HG03342 (cell line): ENCODE data around the gene MTMR1.

Experiments used
- ATAC-seq: cut with Tn5 transposase; IDR thresholded peaks from one replicate; pipeline ENCODE4 v1.9.1; 2021; ENCODE audit warnings: mild to moderate bottlenecking, moderate library complexity; ENCODE audit not compliant: unreplicated experiment

MTMR1 gene

DNA sequence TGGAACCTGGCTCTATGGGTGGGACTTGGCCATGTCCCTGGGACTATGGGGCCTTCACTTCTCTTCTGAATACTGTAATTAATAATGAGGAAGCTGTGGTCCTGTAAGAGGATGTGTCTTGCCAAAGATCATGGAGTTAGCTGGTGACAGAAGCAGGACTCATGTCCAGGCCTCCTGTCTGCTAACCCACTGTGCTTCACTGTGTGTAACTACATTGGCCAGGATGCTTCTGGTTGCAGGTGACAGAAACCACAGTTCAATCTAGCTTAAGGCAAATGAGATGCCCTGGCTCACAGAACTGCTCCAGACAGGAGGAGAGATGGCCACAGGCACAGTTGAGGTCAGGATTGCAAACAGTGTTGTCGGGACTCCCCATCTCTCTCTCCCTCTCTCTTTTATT, 3.1 kb downstream of the MTMR1 start:
- ATAC-seq = no peak

DNA sequence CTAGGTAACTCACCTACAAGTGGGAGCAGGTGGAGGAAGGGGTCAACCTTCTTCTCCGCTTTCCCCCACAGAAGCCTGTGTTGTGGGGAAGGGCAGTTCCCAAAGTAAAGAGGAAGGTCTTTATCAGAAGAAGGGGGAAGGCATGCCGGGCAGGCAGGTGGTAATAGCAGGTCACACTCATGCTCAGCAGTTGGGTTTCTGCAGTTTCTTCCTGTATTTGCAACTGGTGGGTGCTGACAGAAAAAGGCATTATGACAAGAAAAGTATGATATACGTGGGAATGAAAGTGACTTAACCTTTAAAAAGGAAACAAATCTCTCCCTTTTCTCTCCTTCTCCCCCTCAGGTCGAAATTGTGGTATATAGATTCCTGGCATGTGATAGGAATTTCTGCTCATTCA, 3.7 kb downstream of the MTMR1 start:
- no peak for ATAC-seq

DNA sequence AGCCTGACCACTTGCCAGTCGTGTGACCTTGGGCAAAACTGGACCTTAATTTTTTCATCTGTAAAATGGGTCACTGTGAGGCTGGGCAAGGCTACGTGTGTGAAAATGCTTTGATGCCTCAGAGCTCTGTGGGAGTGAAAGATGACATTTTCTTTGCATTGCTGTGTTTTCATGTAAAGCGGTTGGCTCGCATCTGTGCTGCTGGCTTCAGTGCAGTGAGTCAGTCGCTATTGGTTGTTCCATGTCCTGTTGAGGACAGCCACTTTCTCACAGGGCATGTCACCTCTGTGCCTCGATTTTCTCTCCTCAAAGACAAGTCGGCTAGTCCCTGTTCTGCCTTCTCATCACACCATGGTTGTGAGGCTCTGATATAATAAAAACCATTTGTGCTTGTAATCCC, 4.4 kb downstream of the MTMR1 start:
- ATAC-seq = no peak

DNA sequence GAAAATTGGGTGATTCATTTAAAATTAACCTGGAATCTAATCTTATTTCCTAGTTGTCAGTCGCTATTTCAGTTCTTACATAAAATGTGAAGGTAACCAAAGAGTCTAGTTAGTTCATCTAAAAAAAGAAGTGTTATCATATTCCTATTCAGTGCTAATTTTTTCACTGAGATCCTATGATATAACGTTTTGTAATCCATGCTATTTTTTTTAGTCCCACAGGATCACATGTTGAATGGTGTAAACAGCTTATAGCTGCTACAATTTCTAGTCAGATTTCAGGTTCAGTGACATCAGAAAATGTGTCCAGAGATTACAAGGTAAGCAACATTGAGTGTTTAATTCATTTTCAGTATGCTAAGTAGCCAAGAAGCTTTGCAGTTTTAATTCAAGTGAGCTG, 5.8 kb downstream of the MTMR1 start:
- no peak for ATAC-seq

DNA sequence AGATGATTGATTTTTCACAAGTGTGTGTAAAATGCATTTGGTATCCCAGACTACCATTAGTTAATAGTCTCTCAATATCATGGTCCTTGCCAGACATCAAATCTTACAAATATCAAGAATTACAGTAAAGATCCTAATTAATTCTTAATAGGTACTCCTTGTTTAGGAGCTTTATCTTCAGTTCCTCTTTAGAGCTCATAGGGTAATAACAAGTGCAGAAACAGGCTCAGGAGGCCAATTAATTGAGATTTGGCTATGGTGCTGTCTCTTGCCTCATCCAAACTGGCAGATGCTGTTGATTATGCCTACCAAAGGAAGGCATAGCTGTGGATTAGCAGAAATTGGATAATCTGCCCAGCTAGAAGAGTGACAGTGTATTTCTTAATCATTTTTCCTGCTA, 6.9 kb downstream of the MTMR1 start:
- no peak for ATAC-seq

DNA sequence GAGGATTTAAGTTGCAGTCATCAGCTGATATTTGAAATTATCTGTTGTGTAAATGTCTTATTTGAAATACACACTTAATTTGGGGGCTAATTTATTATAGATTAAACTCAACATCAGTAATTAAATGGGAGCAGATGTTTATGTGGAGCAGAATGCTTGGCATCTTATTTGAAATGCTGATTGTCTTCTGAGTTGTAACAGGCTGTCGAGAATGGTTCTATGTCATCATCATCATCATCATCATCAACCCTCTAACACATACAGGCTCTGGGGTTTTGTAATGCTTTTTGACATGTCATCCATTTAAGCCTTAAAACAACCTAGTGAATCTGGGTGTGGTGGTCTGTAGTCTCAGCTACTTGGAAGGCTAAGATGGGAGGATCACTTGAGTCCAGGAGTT, 8.2 kb downstream of the MTMR1 start:
- ATAC-seq = no peak

DNA sequence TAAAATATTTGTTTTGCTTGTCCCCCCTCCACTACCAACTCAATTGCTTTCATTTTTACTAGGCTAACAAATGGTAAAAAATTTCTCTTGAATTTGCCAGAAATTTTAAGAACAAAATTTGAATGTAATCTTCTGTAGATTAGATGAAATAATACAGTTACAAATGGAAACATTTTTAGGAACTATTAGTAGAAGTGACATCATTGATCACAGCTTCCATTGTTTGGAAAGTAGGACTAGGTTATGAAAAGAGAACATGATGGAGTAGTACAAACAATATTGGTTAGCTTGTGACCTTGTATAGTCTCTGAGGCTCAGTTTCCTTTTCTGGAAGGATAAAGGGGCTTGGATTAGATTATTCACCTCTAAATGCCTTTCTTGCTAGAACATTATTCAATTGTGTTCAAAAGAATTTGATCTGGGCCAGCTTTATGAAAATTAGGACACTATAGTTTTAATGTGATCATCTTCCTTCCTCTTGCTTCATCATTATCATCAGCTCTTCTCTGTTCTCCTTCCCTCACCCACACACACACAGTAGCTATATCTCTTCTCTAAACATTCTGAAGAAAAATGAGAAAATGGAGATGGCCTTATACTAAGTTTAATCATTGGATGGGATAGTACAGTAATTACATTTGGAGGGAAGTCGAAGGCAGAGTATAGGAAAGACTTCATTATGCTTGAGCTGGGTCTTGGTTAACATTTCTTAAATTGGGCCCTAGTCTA, 9.9 kb downstream of the MTMR1 start:
- ATAC-seq = no peak

DNA sequence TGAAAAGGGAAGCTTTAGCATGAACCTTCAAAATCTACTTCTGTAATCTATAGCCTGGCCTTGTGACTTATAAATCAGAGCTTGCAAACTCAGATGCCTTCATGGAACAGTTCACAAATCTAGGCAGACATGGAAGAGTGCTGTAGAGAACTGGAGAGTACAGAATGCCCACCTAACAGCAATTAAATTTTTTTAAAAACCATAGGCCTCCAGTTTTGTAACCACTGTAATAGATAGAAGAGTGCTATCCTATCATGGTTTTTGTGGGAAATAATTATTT, 10.4 kb downstream of the MTMR1 start:
- ATAC-seq = no peak

DNA sequence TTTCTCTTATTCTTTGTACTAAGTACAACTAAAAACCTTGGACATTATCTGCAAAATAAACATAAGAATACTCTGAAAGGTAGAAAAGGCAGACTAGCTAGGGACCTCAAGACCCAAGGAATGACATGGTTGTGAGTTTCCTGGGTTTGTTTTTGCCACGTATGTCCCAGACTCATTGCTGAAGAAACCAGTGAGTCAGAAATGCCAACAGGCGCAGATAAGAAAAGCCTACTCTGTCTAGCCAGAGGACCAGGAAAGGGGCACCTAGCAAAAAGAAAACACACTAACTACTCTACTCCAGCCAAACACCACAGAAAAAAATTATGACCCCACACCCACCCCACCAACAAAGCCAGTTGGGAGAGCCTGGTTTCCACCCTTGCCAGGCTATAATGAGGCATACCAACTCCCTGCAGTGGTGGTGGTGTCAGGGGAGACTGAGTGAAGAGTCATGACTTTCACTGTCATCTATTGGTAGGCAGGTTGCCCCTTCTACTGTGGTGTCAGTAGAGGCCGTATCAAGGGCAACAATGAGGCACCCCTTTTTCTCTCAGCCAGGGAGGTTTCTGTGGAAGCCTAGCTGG, 10.9 kb downstream of the MTMR1 start:
- no peak for ATAC-seq

DNA sequence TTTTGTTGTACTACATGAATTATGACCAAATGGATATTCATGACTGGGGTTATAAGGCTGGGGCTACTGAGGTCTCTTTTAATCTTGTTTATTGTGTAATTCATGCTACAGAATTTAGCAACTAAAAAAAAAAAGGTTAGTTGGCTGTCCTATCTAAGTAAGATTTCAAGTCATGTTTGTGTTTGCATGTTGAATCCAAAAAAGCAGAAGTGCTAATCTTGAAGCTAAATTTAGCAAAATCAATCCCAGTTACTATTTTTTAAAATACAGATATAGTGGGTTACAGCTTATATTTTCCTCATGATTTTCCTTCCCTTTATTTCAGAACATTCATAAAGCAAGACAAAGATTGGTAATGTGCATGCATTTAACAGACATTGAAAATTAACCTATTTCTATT, 19.4 kb downstream of the MTMR1 start:
- ATAC-seq = no peak

DNA sequence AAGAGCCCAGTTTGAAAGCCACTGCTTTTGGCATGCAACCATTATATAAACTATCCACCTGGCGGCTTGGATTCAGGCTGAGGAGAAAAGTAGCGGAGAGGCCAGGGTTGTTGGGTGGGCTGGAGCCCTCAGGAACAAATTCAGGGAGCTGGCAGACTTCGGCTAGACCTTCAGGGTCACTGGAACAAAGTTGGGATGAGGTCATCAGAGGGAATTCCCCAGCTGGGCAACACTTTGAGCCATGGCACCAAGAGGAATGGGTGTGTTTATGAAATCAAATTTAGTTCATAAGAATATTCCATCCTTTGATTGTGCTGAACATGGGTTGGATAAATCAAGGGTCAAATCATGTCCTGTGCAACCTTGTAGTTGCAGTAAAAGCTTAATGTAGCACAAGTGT, 22.0 kb downstream of the MTMR1 start:
- ATAC-seq = no peak

DNA sequence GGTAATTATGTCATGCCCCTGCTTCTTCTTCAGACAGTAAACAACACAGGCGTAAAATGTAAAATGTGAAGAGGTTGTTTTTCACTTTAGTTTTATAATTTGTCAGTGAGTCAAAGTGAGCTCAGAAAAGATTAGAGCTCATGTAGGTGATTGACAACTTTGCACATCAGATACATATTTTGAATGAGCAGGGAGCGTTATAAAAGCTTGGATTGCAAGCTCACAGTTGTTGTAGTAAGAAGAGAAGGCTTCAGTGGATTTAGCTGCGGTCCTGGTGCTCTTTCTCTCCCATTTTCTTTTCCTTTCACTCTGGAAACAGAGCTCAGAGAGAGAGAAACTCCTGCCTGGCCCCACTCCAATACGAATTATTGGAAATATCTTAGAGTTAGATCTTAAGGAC, 26.4 kb downstream of the MTMR1 start:
- ATAC-seq = no peak

DNA sequence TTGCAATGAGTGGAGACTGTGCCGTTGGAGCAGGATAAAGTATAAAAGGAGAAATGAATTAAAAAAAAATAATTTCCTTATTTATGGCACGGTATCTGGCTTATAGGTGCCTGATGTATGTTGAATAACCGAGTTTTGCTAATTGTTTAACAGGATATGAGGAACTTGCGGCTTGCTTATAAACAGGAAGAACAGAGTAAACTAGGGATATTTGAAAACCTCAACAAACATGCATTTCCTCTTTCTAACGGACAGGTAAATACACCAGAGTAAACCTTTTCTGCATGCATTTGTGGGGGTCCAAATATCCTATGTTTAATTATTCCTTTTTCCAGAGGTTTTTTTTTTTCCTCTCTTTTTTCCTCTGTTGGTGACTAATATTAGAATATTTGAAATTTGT, 36.8 kb downstream of the MTMR1 start:
- ATAC-seq = no peak

DNA sequence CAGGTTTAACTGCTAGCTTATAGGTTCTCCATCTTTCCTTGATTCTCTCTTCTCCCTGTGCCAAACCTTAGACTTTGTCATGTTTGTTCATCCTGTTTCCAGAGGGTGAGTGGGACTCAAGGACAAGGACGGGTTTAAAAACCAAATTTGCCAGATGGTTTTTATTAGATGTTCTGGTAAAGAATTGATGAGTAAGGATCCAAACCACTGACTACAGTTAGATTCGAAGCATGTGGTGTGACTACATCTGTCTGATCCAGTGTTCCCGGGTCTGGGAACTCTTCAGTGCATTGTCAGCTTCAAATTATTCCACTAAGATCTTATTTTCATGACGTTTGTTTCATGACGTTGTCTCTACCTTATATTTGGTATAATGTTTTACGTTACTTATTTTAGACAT, 37.5 kb downstream of the MTMR1 start:
- ATAC-seq = no peak

DNA sequence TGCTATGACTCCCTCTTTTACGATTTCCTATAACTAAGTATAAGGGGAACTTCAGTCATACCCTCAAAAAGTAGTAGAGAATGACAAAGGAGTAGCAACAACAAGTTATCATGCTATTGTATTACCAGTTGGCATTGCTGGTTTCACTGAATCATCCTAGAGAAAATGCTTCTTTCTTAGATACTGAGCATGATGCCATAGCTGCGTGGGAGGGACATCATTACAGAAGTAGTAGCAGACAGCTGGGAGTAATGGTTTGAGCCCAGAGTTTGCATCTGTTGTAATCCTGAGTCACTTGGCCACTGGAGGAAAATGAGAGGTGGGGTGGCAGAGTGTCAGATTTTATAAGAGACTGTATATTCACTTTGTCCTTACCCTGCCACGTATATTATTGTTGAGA, 38.6 kb downstream of the MTMR1 start:
- no peak for ATAC-seq

DNA sequence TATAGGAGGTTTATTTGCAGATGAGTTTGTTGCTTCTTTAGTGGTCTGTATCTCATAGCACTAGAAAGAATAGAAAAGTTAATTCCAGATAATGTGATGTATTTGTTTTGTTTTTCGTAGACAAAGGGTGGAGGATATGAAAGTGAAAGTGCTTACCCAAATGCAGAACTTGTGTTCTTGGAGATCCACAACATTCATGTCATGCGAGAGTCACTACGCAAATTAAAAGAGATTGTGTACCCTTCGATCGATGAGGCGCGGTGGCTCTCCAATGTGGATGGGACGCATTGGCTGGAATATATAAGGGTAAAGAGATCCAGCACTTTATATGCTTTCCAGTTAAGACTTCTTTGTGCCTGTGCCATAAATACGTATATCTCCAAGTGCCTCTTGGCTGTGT, 43.3 kb downstream of the MTMR1 start:
- peak; percentile 63 for ATAC-seq

DNA sequence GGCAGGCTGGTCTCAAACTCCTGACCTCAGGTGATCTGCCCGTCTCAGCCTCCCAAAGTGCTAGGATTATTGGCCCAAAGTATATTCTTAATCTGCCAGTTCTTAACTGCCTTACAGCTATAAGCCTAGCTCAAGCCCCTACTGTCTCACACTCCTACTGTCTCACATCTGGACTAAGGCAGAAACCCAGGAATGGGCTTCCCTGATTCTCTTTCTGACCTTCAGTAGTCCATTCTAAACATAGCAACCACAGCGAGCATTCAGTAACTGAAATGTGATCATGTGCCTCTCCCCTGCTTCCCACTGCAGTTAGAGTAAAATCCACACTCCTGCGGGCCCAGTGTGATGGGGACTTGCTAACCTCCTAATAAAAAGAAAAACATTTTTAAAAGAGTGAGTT, 58.9 kb downstream of the MTMR1 start:
- ATAC-seq = no peak

DNA sequence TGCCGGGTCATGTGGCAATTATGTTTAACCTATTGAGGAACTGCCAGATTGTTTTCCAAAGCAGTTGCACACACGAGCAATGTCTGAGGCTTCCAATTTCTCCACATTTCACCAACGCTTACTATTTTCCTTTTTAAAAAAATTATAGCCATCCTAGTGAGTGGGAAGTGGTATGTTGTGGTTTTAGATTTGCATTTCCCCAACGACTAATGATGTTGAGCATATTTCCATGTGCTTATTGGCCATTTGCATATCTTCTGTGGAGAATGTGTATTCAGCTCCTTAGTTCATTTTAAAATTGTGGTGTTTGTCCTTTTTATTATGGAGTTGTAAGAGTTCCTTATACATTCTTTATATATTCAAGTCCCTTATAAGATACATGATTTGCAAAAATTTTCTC, 60.2 kb downstream of the MTMR1 start:
- no peak for ATAC-seq

DNA sequence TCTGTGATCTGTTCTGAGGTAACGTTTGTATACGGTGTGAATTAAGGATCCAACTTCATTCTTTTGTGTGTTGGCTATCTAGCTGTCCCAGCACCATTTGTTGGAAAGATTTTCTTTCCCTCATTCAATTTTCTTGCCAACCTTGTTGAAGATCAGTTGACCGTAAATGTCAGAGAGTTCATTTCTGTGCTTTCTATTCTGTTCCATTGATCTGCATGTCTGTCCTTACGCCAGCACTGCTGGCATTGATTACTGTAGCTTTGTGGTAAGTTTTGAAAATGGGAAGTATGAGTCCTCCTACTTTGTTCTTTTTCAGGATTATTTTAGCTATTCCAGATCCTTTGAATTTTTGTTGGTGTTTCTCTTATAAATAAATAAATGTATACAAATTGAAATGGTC, 60.8 kb downstream of the MTMR1 start:
- no peak for ATAC-seq

DNA sequence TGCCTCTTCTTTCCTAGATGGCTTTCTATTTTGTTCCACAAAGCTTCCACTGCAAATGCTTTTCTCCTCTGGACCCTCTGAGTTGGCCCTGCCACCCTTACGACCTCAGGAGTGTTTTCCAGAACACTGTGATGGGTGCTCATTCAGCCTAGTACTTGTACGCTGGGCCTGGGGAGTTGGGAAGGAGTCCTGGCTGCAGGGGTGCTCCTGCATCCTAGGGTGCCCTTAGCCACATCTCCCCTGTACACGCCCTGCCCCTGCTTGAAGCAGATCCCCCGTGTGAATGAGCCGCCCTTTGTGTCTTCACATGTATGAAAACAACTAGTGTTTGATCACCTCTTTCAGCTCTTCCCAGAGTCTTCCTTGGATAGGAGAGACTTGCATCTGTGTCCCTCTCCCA, 64.2 kb downstream of the MTMR1 start:
- no peak for ATAC-seq

DNA sequence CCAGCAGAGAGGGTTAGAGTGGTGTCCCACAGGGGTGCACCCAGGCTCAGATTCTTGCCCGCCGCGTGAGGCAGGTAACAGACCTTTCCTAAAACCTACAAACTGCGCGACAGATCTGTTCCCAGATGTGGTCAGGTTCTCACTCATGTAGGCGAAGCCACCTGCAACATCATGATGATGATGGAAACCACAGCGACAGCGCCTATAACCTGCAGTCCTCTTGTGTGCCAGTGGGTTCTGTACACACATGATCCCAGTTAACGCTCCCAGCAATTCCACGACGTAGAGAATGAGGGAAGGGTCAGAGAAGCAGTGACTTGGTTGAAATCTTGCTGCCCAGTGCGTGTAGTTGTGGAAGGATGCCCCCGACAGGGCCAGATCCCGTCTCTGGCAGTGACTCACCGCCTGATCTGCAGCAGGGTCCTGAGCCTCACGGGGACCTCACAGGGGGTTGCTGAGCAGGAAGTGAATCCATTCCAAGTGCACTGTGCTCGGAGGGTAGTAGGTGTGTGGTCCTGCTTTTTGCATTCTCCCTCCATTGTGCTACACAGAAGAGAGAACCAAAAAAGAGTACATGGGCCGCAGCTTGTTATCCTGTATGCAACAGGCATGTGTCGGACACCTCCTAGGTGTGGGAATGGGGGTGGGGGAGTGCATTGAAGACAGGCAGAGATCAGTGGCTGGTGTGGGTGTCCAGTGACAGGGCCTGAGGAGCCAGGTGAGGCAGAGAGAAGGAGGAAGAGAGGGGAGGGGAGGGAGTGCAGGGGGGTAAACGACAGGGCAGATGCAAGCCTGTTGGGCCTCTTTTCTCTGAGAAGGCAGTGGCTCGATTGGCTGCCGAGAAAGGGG, 66.6 kb downstream of the MTMR1 start:
- ATAC-seq = no peak

DNA sequence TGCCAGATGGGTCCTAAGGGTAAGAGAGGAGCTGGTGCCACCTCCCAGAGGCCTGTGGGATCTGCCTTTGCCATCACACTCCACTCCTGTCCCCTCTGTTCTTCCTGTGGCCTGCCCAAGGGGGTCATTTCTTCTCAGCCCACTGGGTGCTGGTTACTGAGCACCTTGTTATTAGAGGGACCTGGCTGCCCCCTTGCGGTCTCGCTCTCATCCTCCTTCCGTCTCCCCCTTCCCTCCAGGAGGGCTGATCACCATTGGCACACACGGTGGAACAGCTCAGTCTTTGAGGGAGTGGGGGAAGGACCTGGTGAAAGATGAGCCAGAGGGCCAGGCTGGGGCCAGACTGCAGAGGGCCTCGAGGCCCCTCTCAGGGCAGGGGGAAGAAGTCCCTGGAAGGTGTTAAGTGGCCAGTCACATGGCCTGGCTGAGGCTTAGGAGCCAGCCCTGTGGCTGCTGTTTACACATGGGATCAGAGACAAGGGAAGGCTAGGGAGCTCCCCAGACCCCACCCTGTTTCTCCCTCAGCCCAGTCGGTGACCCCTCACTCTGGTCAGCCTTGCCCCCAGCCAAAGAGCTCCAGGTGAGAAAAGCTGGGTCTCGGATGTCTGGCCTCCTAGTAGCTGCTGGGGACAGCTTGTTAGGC, 68.1 kb downstream of the MTMR1 start:
- no peak for ATAC-seq
